Panc1 (cell line): ENCODE data around the gene RAD51D. TPM values are rescaled to one million over a fixed set of nuclear protein-coding genes. Genes with fewer than 3 reads are reported as not detected.

Experiments
- ATAC-seq: fragments of 200-7000 bp; cut with Tn5 transposase; 2 replicates; pipeline ENCODE4 v1.9.1; 2020; ENCODE audit warnings: mild to moderate bottlenecking, moderate library complexity
- BruUV-seq: library from RNA; stranded (reverse); fragments of 400-500 nt; replicated peaks from 2 replicates; lab custom pipeline; 2021; lab: Mats Ljungman, UMichigan
- CTCF ChIA-PET: fragments of 300-600 bp; sonication (Branson Sonifier 250); formaldehyde crosslinking; loops from one replicate; lab custom pipeline; 2022; ENCODE audit warnings: antibody characterized with exemption; lab: Charles Lee
- POLR2A ChIA-PET: fragments of 300-600 bp; sonication (Branson Sonifier 250); formaldehyde crosslinking; loops from one replicate; lab custom pipeline; 2022; ENCODE audit warnings: antibody characterized with exemption; lab: Charles Lee
- DNase-seq: peaks from one replicate; pipeline ENCODE4 v3.0.0-alpha.2; 2010; ENCODE audit warnings: low read depth, low spot score
- H3K27ac ChIP-seq: 2 replicates; pipeline ENCODE4 v1.5.1; 2011; ENCODE audit warnings: mild to moderate bottlenecking, low read length, inconsistent platforms
- H3K27me3 ChIP-seq: fragments of 200-500 bp; sonication (Bioruptor generic); 2 replicates; pipeline ENCODE4 v1.6.0; 2014; ENCODE audit warnings: low read length, inconsistent platforms; ENCODE audit not compliant: control insufficient read depth, insufficient read depth
- H3K36me3 ChIP-seq: fragments of 200-500 bp; sonication (Bioruptor generic); 2 replicates; pipeline ENCODE4 v1.5.1; 2014; ENCODE audit warnings: inconsistent platforms, mild to moderate bottlenecking, low read length, moderate library complexity; ENCODE audit not compliant: control insufficient read depth, insufficient read depth
- H3K4me1 ChIP-seq: 2 replicates; pipeline ENCODE4 v1.5.1; 2011; ENCODE audit warnings: inconsistent platforms, mild to moderate bottlenecking, low read length, moderate library complexity; ENCODE audit not compliant: control insufficient read depth, insufficient read depth
- H3K4me3 ChIP-seq, 2 experiments: 2 replicates each; pipeline ENCODE4 v1.5.1; 2011 to 2012; ENCODE audit warnings: low read depth in 2 of 2, low read length in 2 of 2, mild to moderate bottlenecking in 2 of 2, inconsistent platforms in 1 of 2, moderate library complexity in 1 of 2
- H3K9me3 ChIP-seq: fragments of 200-500 bp; sonication (Bioruptor generic); 2 replicates; pipeline ENCODE4 v1.5.1; 2014; ENCODE audit warnings: low read depth, mild to moderate bottlenecking, inconsistent platforms, low read length, moderate library complexity; ENCODE audit not compliant: control insufficient read depth, insufficient read depth
- CTCF ChIP-seq: fragments of 450-650 bp; IDR thresholded peaks from 2 replicates; pipeline ENCODE4 v1.5.1; 2017; ENCODE audit warnings: mild to moderate bottlenecking
- POLR2AphosphoS5 ChIP-seq: IDR thresholded peaks from 2 replicates; pipeline ENCODE4 v1.6.1; 2012; ENCODE audit warnings: mild to moderate bottlenecking, low read depth, low read length, moderate library complexity
- REST ChIP-seq, 2 experiments: IDR thresholded peaks; 2 replicates each; pipeline ENCODE4 v1.6.1; 2011 to 2012; ENCODE audit warnings: low read depth in 2 of 2, control low read depth in 1 of 2, low read length in 1 of 2, mild to moderate bottlenecking in 1 of 2, moderate library complexity in 1 of 2; ENCODE audit not compliant: insufficient read depth in 1 of 2
- SIN3A ChIP-seq: IDR thresholded peaks from 2 replicates; pipeline ENCODE4 v1.6.1; 2012; ENCODE audit warnings: low read depth, mild to moderate bottlenecking, low read length, moderate library complexity, borderline replicate concordance; ENCODE audit not compliant: insufficient read depth
- TCF7L2 ChIP-seq: IDR thresholded peaks from 2 replicates; pipeline ENCODE4 v1.6.1; 2011; ENCODE audit warnings: mild to moderate bottlenecking, low read depth, low read length, inconsistent platforms
- in situ Hi-C: cut with HindIII; loops from 2 replicates; pipeline ENCODE4 v1.10.0; 2016; ENCODE audit warnings: low sequenced_read_pairs, low pct_unique_long_range_greater_than_20kb
- intact Hi-C: fragments of 100-400 bp; cut with micrococcal nuclease; formaldehyde crosslinking; loops from one replicate; pipeline ENCODE4 v1.10.0; 2022; ENCODE audit not compliant: unreplicated experiment
- total RNA-seq: library from RNA; stranded (reverse); gene quantifications from one replicate; pipeline ENCODE4 v1.2.1, GENCODE V29; 2021; ENCODE audit not compliant: unreplicated experiment

The RAD51D gene
- total RNA-seq, 1 experiment from 2014 or later = 25.9 TPM

GRCh38 chr17:35164716-35165115 is 45.1 kb upstream of the RAD51D start:
- in situ Hi-C loops (no loop called here), intact Hi-C loops (no loop called here)
- no peak for TF ChIP-seq TCF7L2
- TF ChIP-seq POLR2AphosphoS5 = no peak
- TF ChIP-seq SIN3A = no peak
- no peak for TF ChIP-seq CTCF
- TF ChIP-seq REST (IDR thresholded peaks at IDR 0.05; ENCODE audit: insufficient read depth in 1 of 2, low read depth in 2 of 2, low read length in 1 of 2) = no peak
- no peaks in the 10 kb centered on the region for H3K9me3 ChIP-seq
- POLR2A ChIA-PET = no interaction called here
- H3K36me3 ChIP-seq = no peaks in the 10 kb centered on the region
- no peaks in the 10 kb centered on the region for H3K4me1 ChIP-seq
- DNase-seq (no peak), ATAC-seq (no peak)
- no peak overlapping the region for H3K27ac ChIP-seq
- BruUV-seq = no TSS peak
- CTCF ChIA-PET = interaction anchor here (0.6 kb wide), 1 partner anchor 418 kb away, joined by 3 read pairs; no protein-coding TSS in a partner anchor
- H3K4me3 ChIP-seq = no peak overlapping the region
- peaks cover 5% of the 10 kb centered on the region; the same call in 1 of the 2 replicates for H3K27me3 ChIP-seq

- ChIA-PET POLR2A (no interaction called here), CTCF (no interaction called here)
- intact Hi-C loops (no loop called here), in situ Hi-C loops (no loop called here)
- ATAC-seq = no peak
- no peaks in the 10 kb centered on the region for H3K9me3 ChIP-seq
- TF ChIP-seq TCF7L2 (no peak), POLR2AphosphoS5 (no peak), SIN3A (no peak), CTCF (no peak), REST (IDR thresholded peaks at IDR 0.05; ENCODE audit: insufficient read depth in 1 of 2, low read depth in 2 of 2, low read length in 1 of 2) (no peak)
- H3K27ac ChIP-seq = no peak overlapping the region
- no peak for DNase-seq
- H3K27me3 ChIP-seq = peaks cover 5% of the 10 kb centered on the region; the same call in 1 of the 2 replicates
- H3K4me3 ChIP-seq = no peak overlapping the region
- H3K4me1 ChIP-seq = no peaks in the 10 kb centered on the region
- H3K36me3 ChIP-seq = no peaks in the 10 kb centered on the region
- no TSS peak for BruUV-seq
These were observed 44.2 kb upstream of the RAD51D start for GRCh38 chr17:35163886-35164285.
